ENCODE data around the gene YBX3. TPM values are rescaled to one million over a fixed set of nuclear protein-coding genes. Genes with fewer than 3 reads are reported as not detected.

YBX3 gene
- polyA plus RNA-seq, 1 experiment = 142 TPM

DNA sequence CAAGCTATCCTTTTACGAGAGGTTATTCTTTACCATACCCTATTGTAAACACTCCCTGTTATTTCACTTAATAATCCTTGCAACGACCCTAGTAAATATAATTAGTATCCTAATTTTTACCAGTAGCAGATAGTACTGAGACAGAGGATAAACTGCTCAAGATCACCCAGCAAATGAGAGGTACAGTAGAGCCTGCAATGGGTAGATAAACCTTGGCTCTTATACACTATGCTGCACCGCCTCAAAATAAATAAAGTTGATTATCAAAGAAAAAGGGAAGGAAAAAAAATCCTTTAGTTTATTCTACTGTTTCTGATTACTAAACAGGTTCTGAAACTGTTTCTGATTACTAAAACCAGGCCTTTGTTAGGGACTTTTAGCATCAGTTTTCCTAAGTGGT lies 22.5 kb downstream of the YBX3 start:
- ChIA-PET POLR2A (no interaction called here), CTCF (interaction anchor here (1.6 kb wide), 1 partner anchor 49 kb away, joined by 5 read pairs; no protein-coding TSS in a partner anchor)
- TF ChIP-seq, protein P1, sequence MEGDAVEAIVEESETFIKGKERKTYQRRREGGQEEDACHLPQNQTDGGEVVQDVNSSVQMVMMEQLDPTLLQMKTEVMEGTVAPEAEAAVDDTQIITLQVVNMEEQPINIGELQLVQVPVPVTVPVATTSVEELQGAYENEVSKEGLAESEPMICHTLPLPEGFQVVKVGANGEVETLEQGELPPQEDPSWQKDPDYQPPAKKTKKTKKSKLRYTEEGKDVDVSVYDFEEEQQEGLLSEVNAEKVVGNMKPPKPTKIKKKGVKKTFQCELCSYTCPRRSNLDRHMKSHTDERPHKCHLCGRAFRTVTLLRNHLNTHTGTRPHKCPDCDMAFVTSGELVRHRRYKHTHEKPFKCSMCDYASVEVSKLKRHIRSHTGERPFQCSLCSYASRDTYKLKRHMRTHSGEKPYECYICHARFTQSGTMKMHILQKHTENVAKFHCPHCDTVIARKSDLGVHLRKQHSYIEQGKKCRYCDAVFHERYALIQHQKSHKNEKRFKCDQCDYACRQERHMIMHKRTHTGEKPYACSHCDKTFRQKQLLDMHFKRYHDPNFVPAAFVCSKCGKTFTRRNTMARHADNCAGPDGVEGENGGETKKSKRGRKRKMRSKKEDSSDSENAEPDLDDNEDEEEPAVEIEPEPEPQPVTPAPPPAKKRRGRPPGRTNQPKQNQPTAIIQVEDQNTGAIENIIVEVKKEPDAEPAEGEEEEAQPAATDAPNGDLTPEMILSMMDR (IDR thresholded peaks at IDR 0.05; ENCODE audit: insufficient read depth, low read depth, low read length) = no peak
- no peak overlapping the region for H3K4me3 ChIP-seq (ENCODE audit: low read depth, low read length)
- H3K36me3 ChIP-seq (ENCODE audit: control insufficient read depth, insufficient read depth, low read length) = peaks cover 9% of the 10 kb centered on the region
- no peak for DNase-seq (ENCODE audit: low read depth)
- H3K27me3 ChIP-seq (ENCODE audit: control insufficient read depth, insufficient read depth, low read length) = no peaks in the 10 kb centered on the region

DNA sequence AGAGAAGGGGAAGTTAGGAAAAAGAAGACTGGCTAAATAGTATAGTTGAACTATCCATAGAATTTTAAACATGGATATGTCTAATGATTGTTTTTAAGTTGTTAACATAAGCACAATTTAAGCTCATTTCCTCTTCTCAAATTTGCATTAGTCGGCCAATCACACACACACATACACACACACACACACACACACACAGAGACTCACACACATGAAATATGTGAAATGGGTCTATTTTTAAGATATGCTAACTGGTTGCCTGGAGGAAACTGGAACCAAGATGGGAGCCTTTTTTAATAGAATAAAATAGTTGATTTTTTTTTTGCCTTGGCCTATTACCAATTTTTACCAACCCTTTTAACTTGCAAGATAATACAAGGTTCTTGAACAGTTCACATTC lies 25.3 kb downstream of the YBX3 start:
- POLR2A ChIA-PET = no interaction called here
- Histone ChIP-seq H3K4me3 (ENCODE audit: low read depth, low read length) (no peak overlapping the region), H3K27me3 (ENCODE audit: control insufficient read depth, insufficient read depth, low read length) (no peaks in the 10 kb centered on the region), H3K36me3 (ENCODE audit: control insufficient read depth, insufficient read depth, low read length) (0 out of 2 replicates have a peak, but pooled peaks cover 4% of the 10 kb centered on the region)
- CTCF ChIA-PET = interaction anchor here (0.7 kb wide), 1 partner anchor 78 kb away, joined by 4 read pairs; no protein-coding TSS in a partner anchor
- TF ChIP-seq, protein P1 (IDR thresholded peaks at IDR 0.05; ENCODE audit: insufficient read depth, low read depth, low read length) = no peak
- DNase-seq (ENCODE audit: low read depth) = no peak

DNA sequence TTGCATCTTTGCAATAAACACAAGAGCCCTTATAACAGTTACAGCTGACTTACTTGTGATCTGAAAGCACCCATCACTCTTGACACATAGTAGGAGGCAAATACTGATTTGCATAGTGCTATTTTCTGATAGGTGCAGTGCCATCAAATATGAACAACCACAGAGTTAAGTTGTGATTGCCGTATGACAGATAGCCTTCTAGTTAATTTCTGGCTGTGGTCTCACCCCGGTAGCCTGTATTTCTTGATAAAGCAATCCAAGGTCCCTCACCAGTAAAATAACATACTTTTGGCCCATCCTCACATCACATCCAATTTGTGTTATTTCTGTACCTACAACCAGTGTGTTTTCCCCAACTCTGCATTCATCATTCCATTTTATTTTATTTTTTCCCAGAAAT lies 26.0 kb downstream of the YBX3 start:
- Histone ChIP-seq H3K4me3 (ENCODE audit: low read depth, low read length) (no peak overlapping the region), H3K27me3 (ENCODE audit: control insufficient read depth, insufficient read depth, low read length) (no peaks in the 10 kb centered on the region), H3K36me3 (ENCODE audit: control insufficient read depth, insufficient read depth, low read length) (0 out of 2 replicates have a peak, but pooled peaks cover 4% of the 10 kb centered on the region)
- ChIA-PET POLR2A (no interaction called here), CTCF (interaction anchor here (0.7 to 0.9 kb wide), 2 partner anchors 23 to 77 kb away, joined by 3 to 4 read pairs; no protein-coding TSS in a partner anchor)
- DNase-seq (ENCODE audit: low read depth) = no peak
- TF ChIP-seq, protein P1 (IDR thresholded peaks at IDR 0.05; ENCODE audit: insufficient read depth, low read depth, low read length) = no peak

DNA sequence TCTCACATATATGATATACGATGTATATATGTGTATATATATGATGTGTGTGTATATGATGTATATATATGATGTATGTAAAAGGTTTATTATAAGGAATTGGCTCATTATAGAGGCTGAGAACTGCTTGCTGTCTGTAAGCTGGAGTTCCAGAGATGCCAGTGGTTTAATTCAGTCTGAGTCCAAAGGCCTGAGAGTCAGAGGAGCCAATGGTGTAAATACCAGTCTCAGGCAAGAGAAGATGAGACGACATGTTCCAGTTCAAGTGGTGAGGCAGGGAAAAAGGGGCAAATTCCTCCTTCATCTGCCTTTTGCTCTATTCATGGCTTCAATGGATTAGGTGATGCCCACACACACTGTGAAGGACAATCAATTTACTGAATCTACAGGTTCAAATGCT lies 32.2 kb downstream of the YBX3 start:
- CTCF ChIA-PET = interaction anchor here (0.8 to 1.6 kb wide), 2 partner anchors 14 to 17 kb away, joined by 3 to 7 read pairs; no protein-coding TSS in a partner anchor
- POLR2A ChIA-PET = no interaction called here
- TF ChIP-seq, protein P1 (IDR thresholded peaks at IDR 0.05; ENCODE audit: insufficient read depth, low read depth, low read length) = no peak

DNA sequence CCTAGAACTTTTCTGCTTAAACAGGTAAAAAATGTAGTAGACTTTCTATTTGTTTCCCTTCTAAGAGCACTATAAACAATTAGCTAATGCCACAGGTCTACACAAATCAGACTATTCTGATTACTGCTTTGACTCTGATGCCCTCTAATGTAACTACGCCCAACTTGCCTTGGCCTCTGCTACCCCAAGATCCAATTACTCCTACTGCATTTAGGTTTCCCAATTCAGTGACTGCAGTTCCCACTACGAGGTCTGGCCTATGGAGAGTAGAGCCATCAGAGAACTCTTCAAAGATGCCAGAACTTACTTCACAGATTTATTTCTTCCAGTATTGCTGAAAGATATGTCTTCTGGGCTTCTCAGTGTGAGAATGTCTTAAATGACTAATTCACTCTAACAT lies 34.0 kb downstream of the YBX3 start:
- Histone ChIP-seq H3K27me3 (ENCODE audit: control insufficient read depth, insufficient read depth, low read length) (no peaks in the 10 kb centered on the region), H3K36me3 (ENCODE audit: control insufficient read depth, insufficient read depth, low read length) (no peaks in the 10 kb centered on the region), H3K4me3 (ENCODE audit: low read depth, low read length) (no peak overlapping the region)
- ChIA-PET POLR2A (no interaction called here), CTCF (interaction anchor here (0.9 to 1.6 kb wide), 3 partner anchors 13 to 61 kb away, joined by 3 to 7 read pairs (median 3); no protein-coding TSS in a partner anchor)
- TF ChIP-seq, protein P1 (IDR thresholded peaks at IDR 0.05; ENCODE audit: insufficient read depth, low read depth, low read length) = no peak
- no peak for DNase-seq (ENCODE audit: low read depth)

More for the DNA sequence above, 32.2 kb downstream of the YBX3 start:
- no peak overlapping the region for H3K4me3 ChIP-seq (ENCODE audit: low read depth, low read length)
- DNase-seq (ENCODE audit: low read depth) = no peak
- H3K36me3 ChIP-seq (ENCODE audit: control insufficient read depth, insufficient read depth, low read length) = no peaks in the 10 kb centered on the region
- no peaks in the 10 kb centered on the region for H3K27me3 ChIP-seq (ENCODE audit: control insufficient read depth, insufficient read depth, low read length)
